K562 (cell line): ENCODE data around the gene RINL. TPM values are rescaled to one million over a fixed set of nuclear protein-coding genes. Genes with fewer than 3 reads are reported as not detected.

Experiments
- ATAC-seq: fragments of 200-7000 bp; cut with Tn5 transposase; 3 replicates; pipeline ENCODE4 v1.9.1; 2020; ENCODE audit warnings: moderate library complexity
- BruUV-seq: library from RNA; stranded (reverse); fragments of 400-500 nt; replicated peaks from 2 replicates; lab custom pipeline; 2021; lab: Mats Ljungman, UMichigan
- CTCF ChIA-PET: fragments of 300-600 bp; formaldehyde crosslinking; extraction: SDS; loops from one replicate; lab custom pipeline; 2021; ENCODE audit warnings: low intra/inter-chr PET ratio; lab: Yijun Ruan, JAX
- POLR2A ChIA-PET: fragments of 300-600, 350-650 bp; sonication (Branson Sonifier 250); formaldehyde crosslinking; extraction: SDS; loops from one replicate; lab custom pipeline; 2021; ENCODE audit warnings: antibody characterized with exemption, inconsistent platforms; lab: Yijun Ruan, JAX
- DNase-seq, 4 experiments: peaks; one replicate each; pipeline versions ENCODE4 v3.0.0 to v3.0.0-alpha.2; 2011 to 2018; ENCODE audit warnings: low spot score in 3 of 4, mixed read lengths in 3 of 4; ENCODE audit errors: extremely low read depth in 1 of 4
- FAIRE-seq: peaks from 2 replicates; lab custom pipeline; 2011; peaks lifted over from hg19 to GRCh38; lab: Jason Lieb, UNC
- H2AFZ ChIP-seq: 2 replicates; pipeline ENCODE4 v1.6.0; 2011; ENCODE audit warnings: low read depth, low read length, control low read depth, inconsistent platforms
- H3K27ac ChIP-seq: fragments of 200-600 bp; 3 replicates; pipeline ENCODE4 v1.8.0; 2011; ENCODE audit warnings: low read depth, mild to moderate bottlenecking, control low read depth, inconsistent platforms, low read length, moderate library complexity, mixed read lengths; ENCODE audit errors: extremely low read depth
- H3K27me3 ChIP-seq, 2 experiments: fragments of 300-600 bp in 1 of 2; 2 replicates in 1 of 2; 3 replicates in 1 of 2; pipeline versions ENCODE4 v1.6.0 to v1.8.0; 2011; ENCODE audit warnings: inconsistent platforms in 2 of 2, low read length in 2 of 2, mild to moderate bottlenecking in 1 of 2, mixed read lengths in 1 of 2, moderate library complexity in 1 of 2; ENCODE audit not compliant: control insufficient read depth in 2 of 2, insufficient read depth in 2 of 2
- H3K36me3 ChIP-seq: fragments of 300-600 bp; 3 replicates; pipeline ENCODE4 v1.8.0; 2011; ENCODE audit warnings: mild to moderate bottlenecking, low read length, inconsistent platforms; ENCODE audit not compliant: control insufficient read depth, insufficient read depth
- H3K4me1 ChIP-seq, 2 experiments: fragments of 200-600 bp in 1 of 2; replicated peaks in 1 of 2; 2 replicates in 1 of 2; 3 replicates in 1 of 2; pipeline versions ENCODE4 v1.5.1 to v1.8.0; 2011; ENCODE audit warnings: inconsistent platforms in 2 of 2, low read length in 2 of 2, mild to moderate bottlenecking in 1 of 2, mixed read lengths in 1 of 2, moderate library complexity in 1 of 2; ENCODE audit not compliant: control insufficient read depth in 2 of 2, insufficient read depth in 2 of 2
- H3K4me2 ChIP-seq: 2 replicates; pipeline ENCODE4 v1.6.1; 2011; ENCODE audit warnings: low read length, control low read depth, inconsistent platforms, mixed read lengths; ENCODE audit not compliant: insufficient read depth
- H3K4me3 ChIP-seq: fragments of 200-600 bp; sonication (generic), shearing (Covaris generic); 2 replicates; pipeline ENCODE4 v1.5.1; 2016; ENCODE audit warnings: control low read depth, inconsistent platforms
- H3K79me2 ChIP-seq: fragments of 200-600 bp; 3 replicates; pipeline ENCODE4 v1.8.0; 2011; ENCODE audit warnings: low read length, inconsistent platforms; ENCODE audit not compliant: control insufficient read depth, insufficient read depth
- H3K9ac ChIP-seq, 2 experiments: 2 replicates each; pipeline versions ENCODE4 v1.6.0 to v1.6.1; 2011; ENCODE audit warnings: low read depth in 2 of 2, low read length in 2 of 2, control low read depth in 1 of 2, inconsistent platforms in 1 of 2, mild to moderate bottlenecking in 1 of 2, mixed read lengths in 1 of 2; ENCODE audit not compliant: insufficient read depth in 1 of 2
- H3K9me1 ChIP-seq: one replicate; pipeline ENCODE4 v1.6.0; 2011; ENCODE audit warnings: inconsistent platforms, mild to moderate bottlenecking, low read length, moderate library complexity; ENCODE audit not compliant: control insufficient read depth, insufficient read depth
- H3K9me3 ChIP-seq: replicated peaks from 2 replicates; pipeline ENCODE4 v1.5.1; 2011; ENCODE audit warnings: low read depth, low read length, inconsistent platforms; ENCODE audit not compliant: control insufficient read depth, insufficient read depth
- H4K20me1 ChIP-seq: replicated peaks from 2 replicates; pipeline ENCODE4 v1.6.1; 2011; ENCODE audit warnings: low read length, inconsistent platforms, mixed read lengths; ENCODE audit not compliant: control insufficient read depth, insufficient read depth
- ARID4B ChIP-seq: sonication (generic); formaldehyde crosslinking; IDR thresholded peaks from 2 replicates; pipeline ENCODE4 v1.8.0; 2022; ENCODE audit warnings: mild to moderate bottlenecking, missing genetic modification reagents
- ATF3 ChIP-seq, 2 experiments: fragments of 450-650 bp in 1 of 2; sonication (generic) in 1 of 2; formaldehyde crosslinking in 1 of 2; IDR thresholded peaks in 1 of 2; conservative IDR thresholded peaks in 1 of 2; 2 replicates each; pipeline versions ENCODE4 v1.6.1 to v1.8.1; 2016 to 2023; ENCODE audit warnings: mild to moderate bottlenecking in 2 of 2, moderate library complexity in 2 of 2, inconsistent platforms in 1 of 2, missing genetic modification reagents in 1 of 2
- CBX3 ChIP-seq, 2 experiments: IDR thresholded peaks; 1 replicate in 1 of 2; 2 replicates in 1 of 2; pipeline ENCODE4 v1.6.1; 2012; ENCODE audit warnings: inconsistent platforms in 2 of 2, low read length in 2 of 2, borderline replicate concordance in 1 of 2, control low read depth in 1 of 2
- CEBPG ChIP-seq, 3 experiments: fragments of 200-800 bp in 1 of 3; sonication (Bioruptor generic) in 1 of 3; sonication (generic) in 1 of 3; formaldehyde crosslinking in 1 of 3; IDR thresholded peaks in 2 of 3; conservative IDR thresholded peaks in 1 of 3; 2 replicates each; pipeline versions ENCODE4 v1.6.1 to v1.8.0; 2016 to 2022; ENCODE audit warnings: missing compliant biosample characterization in 2 of 3, missing genetic modification characterization in 2 of 3, mild to moderate bottlenecking in 1 of 3, missing genetic modification reagents in 1 of 3
- NFXL1 ChIP-seq: fragments of 450-650 bp; formaldehyde crosslinking; IDR thresholded peaks from 2 replicates; pipeline ENCODE4 v1.4.0; 2021; ENCODE audit warnings: mild to moderate bottlenecking
- PHF8 ChIP-seq: fragments of 200-600 bp; sonication (generic); IDR thresholded peaks from 2 replicates; pipeline ENCODE4 v1.6.1; 2012; ENCODE audit warnings: mixed run types, mild to moderate bottlenecking, inconsistent platforms, low read length, moderate library complexity, borderline replicate concordance
- POLR2A ChIP-seq: fragments of 450-650 bp; conservative IDR thresholded peaks from 2 replicates; pipeline ENCODE4 v1.6.1; 2016
- POLR2AphosphoS5 ChIP-seq: IDR thresholded peaks from 2 replicates; pipeline ENCODE4 v1.6.1; 2011; ENCODE audit warnings: mild to moderate bottlenecking, low read depth, low read length, moderate library complexity; ENCODE audit not compliant: control insufficient read depth, insufficient read depth
- SRF ChIP-seq, 2 experiments: fragments of 250-450, 450-650 bp in 1 of 2; sonication (Bioruptor Pico) in 1 of 2; sonication (generic) in 1 of 2; formaldehyde crosslinking; IDR thresholded peaks; 2 replicates each; pipeline versions ENCODE4 v1.5.0 to v1.5.1; 2020 to 2022; ENCODE audit warnings: mild to moderate bottlenecking in 1 of 2, missing genetic modification reagents in 1 of 2
- WGBS: fragments of 100-300 bp; shearing (Covaris generic); methylation state at CpG from one replicate; pipeline ENCODE4 v1.1.6; 2016; ENCODE audit warnings: low coverage, mixed read lengths; ENCODE audit not compliant: insufficient coverage; ENCODE audit errors: missing lambda C conversion rate; 5-methylcytosine and 5-hydroxymethylcytosine counted together
- in situ Hi-C: fragments of 300-500 bp; cut with MboI; formaldehyde crosslinking; loops from 4 replicates; pipeline ENCODE4 v1.15.0; 2018; ENCODE audit warnings: inconsistent platforms, mixed read lengths
- intact Hi-C: fragments of 100-400 bp; cut with micrococcal nuclease; formaldehyde crosslinking; loops from 2 replicates; pipeline ENCODE4 v1.14.2; 2022
- polyA plus RNA-seq, 8 experiments: library from polyadenylated mRNA; depleted of rRNA in 4 of 8; stranded (reverse) in 5 of 8; unstranded in 3 of 8; fragments of >200 nt; fragmentation: Nextera tagmentation in 2 of 8; fragmentation: Illumina TruSeq in 1 of 8; extraction: Ambion mirVana in 2 of 8; extraction: Trizol in 1 of 8; gene quantifications; 2 replicates each; pipeline versions ENCODE4 v1.2.1 to v1.2.3, GENCODE V29; 2011 to 2014; ENCODE audit warnings: inconsistent platforms in 1 of 8, missing spikeins in 1 of 8
- total RNA-seq, 7 experiments: library from RNA; depleted of rRNA in 6 of 7; stranded (reverse); fragments of >200 nt in 6 of 7; fragmentation: Illumina TruSeq in 2 of 7; extraction: Trizol in 2 of 7; gene quantifications; 2 replicates each; pipeline versions ENCODE4 v1.2.1 to v1.2.3, GENCODE V29; 2011 to 2021; ENCODE audit warnings: low replicate concordance in 1 of 7

Gene RINL
- total and polyA plus RNA-seq, 9 of the 15 experiments (the other 6 are each of a cell fraction or from before 2014, with no cell fraction given): 0.82 to 10.9 (median 4.9) TPM

DNA sequence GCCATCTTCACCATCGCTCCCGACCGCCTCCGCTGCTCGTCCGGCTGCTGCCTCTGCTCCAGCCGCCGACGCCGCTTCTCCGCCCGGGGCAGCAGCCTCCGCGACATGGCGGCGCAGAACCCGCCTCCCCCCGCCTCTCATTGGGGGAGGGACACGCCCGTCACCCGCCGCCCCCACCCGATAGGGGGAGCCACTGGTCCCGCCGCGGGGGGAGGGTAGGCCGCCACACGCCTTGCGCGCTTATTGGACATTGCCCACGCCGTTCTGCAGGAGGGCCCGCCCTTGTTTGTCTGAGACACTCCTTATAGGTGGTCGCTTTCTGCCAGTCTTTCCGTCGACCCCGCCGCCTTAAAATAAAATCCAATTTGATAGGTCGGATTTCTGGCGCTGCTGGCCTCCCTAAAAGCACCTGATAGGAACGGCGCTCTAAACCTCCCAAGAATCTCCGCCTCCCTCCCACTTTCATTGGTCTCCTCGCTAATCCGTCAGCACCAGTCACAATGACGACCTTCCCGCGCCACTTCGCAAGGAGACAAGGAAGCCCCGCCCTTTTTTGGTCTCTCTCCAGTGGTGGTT, 28.1 kb downstream of the RINL start, which contains the start of gene HNRNPL (continued):
- peak; percentile 87 for TF ChIP-seq POLR2AphosphoS5

DNA sequence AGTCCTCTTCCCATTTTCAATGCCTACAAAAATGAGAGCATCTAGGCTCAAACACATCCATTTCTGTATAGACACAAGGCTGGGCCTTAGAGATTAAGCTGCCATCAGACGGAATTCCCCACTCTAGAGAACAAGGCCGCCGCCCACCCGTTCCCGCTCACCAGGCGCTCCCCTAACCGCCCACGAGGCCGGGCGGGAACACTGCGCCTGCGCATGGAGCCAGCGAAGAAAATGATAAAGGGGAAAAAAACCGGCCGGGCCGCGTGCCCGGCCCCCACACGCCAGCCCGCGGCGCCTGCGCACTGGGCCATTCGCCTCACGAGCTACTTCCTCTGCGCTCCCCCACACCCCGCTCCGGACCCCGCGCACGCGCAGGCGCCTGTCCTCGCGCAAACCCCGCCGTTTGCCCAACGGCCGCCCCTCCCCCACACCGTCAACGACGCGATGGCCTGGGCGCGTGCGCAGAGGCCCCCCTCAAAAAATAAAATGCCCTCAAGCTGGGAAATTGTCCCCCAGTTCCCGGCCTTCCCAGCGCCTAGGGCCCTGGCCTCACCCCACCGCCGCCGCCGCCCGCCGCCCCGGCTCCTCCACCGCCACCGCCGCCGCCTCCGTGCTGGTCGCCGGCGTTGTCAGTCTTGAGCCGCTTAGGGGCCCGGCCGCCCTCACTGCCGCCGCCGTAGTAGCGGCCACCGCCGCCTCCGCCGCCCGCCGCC, 28.8 kb downstream of the RINL start:
- peak; percentile 89 to 98 (median 94) for DNase-seq
- Histone ChIP-seq H3K4me3 (peak overlapping the region; percentile 96), H3K4me1 (peaks cover 16 to 35% of the 10 kb centered on the region in 2 experiments; a peak in 4 of 5 replicates), H3K9ac (peak overlapping the region; percentile 96 to 97), H3K9me1 (no peaks in the 10 kb centered on the region), H3K27ac (peak overlapping the region; percentile 99), H3K9me3 (no peaks in the 10 kb centered on the region), H3K27me3 (no peaks in the 10 kb centered on the region), H4K20me1 (peaks cover 5% of the 10 kb centered on the region), H3K36me3 (peaks cover 47% of the 10 kb centered on the region), H3K4me2 (peak overlapping the region; percentile 96), H2AFZ (no peak overlapping the region), H3K79me2 (peaks cover 64% of the 10 kb centered on the region)
- CTCF ChIA-PET: interaction anchor here (0.6 to 1.5 kb wide), 2 partner anchors 65 to 81 kb away, joined by 3 to 4 read pairs; partner anchors contain the start of genes MRPS12 and SARS2
- FAIRE-seq: peak; percentile 77
- no TSS peak for BruUV-seq
- under 1% methylated on average over 35 of the region's 76 CpGs for WGBS
- POLR2A ChIA-PET: interaction anchor here (0.6 to 6.0 kb wide), 22 partner anchors 10 to 542 kb away, joined by 3 to 58 read pairs (median 4); partner anchors contain the start of genes ECH1, MED29, MRPS12 and PAF1
- intact Hi-C loops: no loop called here
- in situ Hi-C loops: no loop called here
- ATAC-seq: peak; percentile 43
- TF ChIP-seq POLR2A (peak; percentile 8), SRF (CRISPR knock-in tag; IDR thresholded peaks at IDR 0.05) (no peak), CBX3 (IDR thresholded peaks at IDR 0.05; ENCODE audit: borderline replicate concordance in 1 of 2, low read length in 2 of 2) (0 out of 3 replicates have a peak, but pooled peaks of 1 of the 2 experiments have one; percentile 12), PHF8 (peak; percentile 75; the same call in 1 of the 2 replicates), CEBPG (CRISPR knock-in tag; IDR thresholded peaks at IDR 0.05) (peak; percentile 40; the same call in 1 of the 2 replicates), CEBPG (tag; conservative IDR thresholded peaks at IDR 0.05 in 1 of 2, IDR thresholded peaks at IDR 0.05 in 1 of 2) (0 out of 4 replicates have a peak, but pooled peaks have one; percentile 13 to 20), NFXL1 (CRISPR knock-in tag) (no peak), ATF3 (IDR thresholded peaks at IDR 0.05) (no peak), ATF3 (CRISPR knock-in tag; conservative IDR thresholded peaks at IDR 0.05) (no peak), ARID4B (CRISPR knock-in tag) (peak; percentile 45; the same call in 1 of the 2 replicates)
